ENCODE data around the gene UNCX. TPM values are rescaled to one million over a fixed set of nuclear protein-coding genes. Genes with fewer than 3 reads are reported as not detected.

UNCX gene
- total RNA-seq, 2 experiments from 2014 or later = not detected

GRCh38 chr7:1251796-1252539 lies 19.3 kb downstream of the UNCX start:
- no peak for TF ChIP-seq CTCF (IDR thresholded peaks at IDR 0.05)
- Mint-ChIP-seq H3K4me3 (no peak overlapping the region), H3K27ac (no peak overlapping the region), H3K27me3 (peaks cover 76% of the 10 kb centered on the region), H3K4me1 (ENCODE audit: low read depth) (peaks cover 5% of the 10 kb centered on the region), H3K9me3 (no peaks in the 10 kb centered on the region), H3K36me3 (ENCODE audit: low read depth) (no peaks in the 10 kb centered on the region)
- ATAC-seq (ENCODE audit: poor library complexity) (no peak), DNase-seq (no peak)
- CTCF ChIA-PET = no interaction called here
- no peaks in the 10 kb centered on the region for H3K36me3 ChIP-seq (ENCODE audit: insufficient read depth, low read length)
- intact Hi-C loops (cut with DNase I, micrococcal nuclease) = no loop called here
- peaks cover 19% of the 10 kb centered on the region for H3K4me1 ChIP-seq (ENCODE audit: insufficient read depth, low read length)
- no peak overlapping the region for H3K4me3 ChIP-seq (ENCODE audit: low read length)
- H3K27ac ChIP-seq (ENCODE audit: low read depth in 1 of 2, low read length in 2 of 2) = no peak overlapping the region
- POLR2A ChIA-PET = no interaction called here
- H3K27me3 ChIP-seq (ENCODE audit: control insufficient read depth in 1 of 2, insufficient read depth in 2 of 2, low read length in 2 of 2) = peaks cover 59 to 76% of the 10 kb centered on the region in 2 experiments
- peaks cover 0 to 25% of the 10 kb centered on the region in 2 experiments for H3K9me3 ChIP-seq (ENCODE audit: control insufficient read depth in 1 of 2, insufficient read depth in 1 of 2, low read length in 2 of 2)

GRCh38 chr7:1252540-1253090 lies 19.9 kb downstream of the UNCX start:
- POLR2A ChIA-PET = no interaction called here
- Histone ChIP-seq H3K36me3 (ENCODE audit: insufficient read depth, low read length) (no peaks in the 10 kb centered on the region), H3K4me3 (ENCODE audit: low read length) (no peak overlapping the region), H3K27ac (ENCODE audit: low read depth in 1 of 2, low read length in 2 of 2) (no peak overlapping the region), H3K27me3 (ENCODE audit: control insufficient read depth in 1 of 2, insufficient read depth in 2 of 2, low read length in 2 of 2) (peaks cover 61 to 76% of the 10 kb centered on the region in 2 experiments), H3K9me3 (ENCODE audit: control insufficient read depth in 1 of 2, insufficient read depth in 1 of 2, low read length in 2 of 2) (peaks cover 0 to 24% of the 10 kb centered on the region in 2 experiments), H3K4me1 (ENCODE audit: insufficient read depth, low read length) (peaks cover 13% of the 10 kb centered on the region)
- CTCF ChIA-PET = no interaction called here
- H3K9me3 Mint-ChIP-seq = no peaks in the 10 kb centered on the region
- DNase-seq (no peak), ATAC-seq (ENCODE audit: poor library complexity) (no peak)
- no peak for TF ChIP-seq CTCF (IDR thresholded peaks at IDR 0.05)
- no peak overlapping the region for H3K27ac Mint-ChIP-seq
- no peak overlapping the region for H3K4me3 Mint-ChIP-seq
- H3K4me1 Mint-ChIP-seq (ENCODE audit: low read depth) = peaks cover 5% of the 10 kb centered on the region
- no peaks in the 10 kb centered on the region for H3K36me3 Mint-ChIP-seq (ENCODE audit: low read depth)
- H3K27me3 Mint-ChIP-seq = peaks cover 75% of the 10 kb centered on the region
- intact Hi-C loops (cut with DNase I, micrococcal nuclease) = no loop called here

- Mint-ChIP-seq H3K27me3 (peaks cover 71% of the 10 kb centered on the region), H3K4me3 (no peak overlapping the region), H3K36me3 (ENCODE audit: low read depth) (no peaks in the 10 kb centered on the region), H3K27ac (no peak overlapping the region), H3K4me1 (ENCODE audit: low read depth) (no peaks in the 10 kb centered on the region), H3K9me3 (no peaks in the 10 kb centered on the region)
- H3K36me3 ChIP-seq (ENCODE audit: insufficient read depth, low read length) = no peaks in the 10 kb centered on the region
- H3K4me1 ChIP-seq (ENCODE audit: insufficient read depth, low read length) = peaks cover 2% of the 10 kb centered on the region
- H3K4me3 ChIP-seq (ENCODE audit: low read length) = no peak overlapping the region
- DNase-seq (no peak), ATAC-seq (ENCODE audit: poor library complexity) (no peak)
- H3K27ac ChIP-seq (ENCODE audit: low read depth in 1 of 2, low read length in 2 of 2) = no peak overlapping the region
- intact Hi-C loops (cut with DNase I, micrococcal nuclease) = no loop called here
- H3K27me3 ChIP-seq (ENCODE audit: control insufficient read depth in 1 of 2, insufficient read depth in 2 of 2, low read length in 2 of 2) = peaks cover 54 to 66% of the 10 kb centered on the region in 2 experiments
- ChIA-PET CTCF (no interaction called here), POLR2A (no interaction called here)
- TF ChIP-seq CTCF (IDR thresholded peaks at IDR 0.05) = no peak
- H3K9me3 ChIP-seq (ENCODE audit: control insufficient read depth in 1 of 2, insufficient read depth in 1 of 2, low read length in 2 of 2) = peaks cover 0 to 13% of the 10 kb centered on the region in 2 experiments
Observed at GRCh38 chr7:1253681-1254181, 21.1 kb downstream of the UNCX start.
